Loucy (cell line): ENCODE results near the gene CLDN10.
"Not testable (repeated sequence)": the region's sequence is repeated elsewhere in the genome, so short reads cannot be mapped to it uniquely, and the experiment has no call there.

ENCODE experiments used
- H2AFZ ChIP-seq: fragments of 200-600 bp; sonication (generic); 2 replicates; pipeline ENCODE4 v1.6.0; 2016; ENCODE audit warnings: antibody characterized with exemption, mild to moderate bottlenecking, low read length, moderate library complexity
- H3F3A ChIP-seq: fragments of 200-600 bp; 2 replicates; pipeline ENCODE4 v1.6.0; 2016; ENCODE audit warnings: antibody characterized with exemption, low read depth, mild to moderate bottlenecking
- H3K27me3 ChIP-seq: fragments of 200-600 bp; sonication (generic); 2 replicates; pipeline ENCODE4 v1.6.1; 2014; ENCODE audit warnings: low read length, mild to moderate bottlenecking; ENCODE audit not compliant: insufficient read depth, poor library complexity, severe bottlenecking
- H3K36me3 ChIP-seq: fragments of 200-600 bp; sonication (generic); 2 replicates; pipeline ENCODE4 v1.6.1; 2016; ENCODE audit warnings: low read length; ENCODE audit not compliant: insufficient read depth
- H3K4me1 ChIP-seq: fragments of 200-600 bp; sonication (generic); 2 replicates; pipeline ENCODE4 v1.5.1; 2014; ENCODE audit warnings: low read length, mild to moderate bottlenecking; ENCODE audit not compliant: insufficient read depth, poor library complexity, severe bottlenecking
- H3K4me2 ChIP-seq: fragments of 200-600 bp; sonication (generic); 2 replicates; pipeline ENCODE4 v1.6.0; 2014; ENCODE audit warnings: antibody characterized with exemption, low read length, low read depth, mild to moderate bottlenecking; ENCODE audit not compliant: poor library complexity, severe bottlenecking
- H3K4me3 ChIP-seq: fragments of 200-600 bp; sonication (generic); 2 replicates; pipeline ENCODE4 v1.5.1; 2014; ENCODE audit warnings: low read length, mild to moderate bottlenecking, mixed read lengths; ENCODE audit not compliant: poor library complexity, severe bottlenecking
- H3K79me2 ChIP-seq: fragments of 200-600 bp; sonication (generic); 2 replicates; pipeline ENCODE4 v1.6.1; 2014; ENCODE audit warnings: low read length; ENCODE audit not compliant: insufficient read depth
- H3K9ac ChIP-seq: fragments of 200-600 bp; sonication (generic); 2 replicates; pipeline ENCODE4 v1.6.0; 2014; ENCODE audit warnings: mild to moderate bottlenecking, low read depth, low read length, moderate library complexity; ENCODE audit not compliant: poor library complexity, severe bottlenecking
- H3K9me2 ChIP-seq: fragments of 200-600 bp; sonication (generic); replicated peaks from 2 replicates; pipeline ENCODE4 v1.6.1; 2016; ENCODE audit warnings: low read depth, low read length, mixed read lengths
- H3K9me3 ChIP-seq: fragments of 200-600 bp; sonication (generic); 2 replicates; pipeline ENCODE4 v1.6.1; 2014; ENCODE audit warnings: mild to moderate bottlenecking, antibody characterized with exemption, low read length, low read depth; ENCODE audit not compliant: insufficient read depth
- H4K20me1 ChIP-seq: fragments of 200-600 bp; sonication (generic); 2 replicates; pipeline ENCODE4 v1.6.0; 2014; ENCODE audit warnings: antibody characterized with exemption, low read length, mild to moderate bottlenecking; ENCODE audit not compliant: insufficient read depth, poor library complexity, severe bottlenecking
- CTCF ChIP-seq: fragments of 200-600 bp; sonication (generic); conservative IDR thresholded peaks from 2 replicates; pipeline ENCODE4 v1.5.1; 2014; ENCODE audit warnings: mild to moderate bottlenecking, antibody characterized with exemption, low read length
- EZH2phosphoT487 ChIP-seq: fragments of 200-600 bp; IDR thresholded peaks from 2 replicates; pipeline ENCODE4 v1.6.1; 2018; ENCODE audit warnings: antibody characterized with exemption, mild to moderate bottlenecking, moderate library complexity, borderline replicate concordance

The CLDN10 gene

DNA sequence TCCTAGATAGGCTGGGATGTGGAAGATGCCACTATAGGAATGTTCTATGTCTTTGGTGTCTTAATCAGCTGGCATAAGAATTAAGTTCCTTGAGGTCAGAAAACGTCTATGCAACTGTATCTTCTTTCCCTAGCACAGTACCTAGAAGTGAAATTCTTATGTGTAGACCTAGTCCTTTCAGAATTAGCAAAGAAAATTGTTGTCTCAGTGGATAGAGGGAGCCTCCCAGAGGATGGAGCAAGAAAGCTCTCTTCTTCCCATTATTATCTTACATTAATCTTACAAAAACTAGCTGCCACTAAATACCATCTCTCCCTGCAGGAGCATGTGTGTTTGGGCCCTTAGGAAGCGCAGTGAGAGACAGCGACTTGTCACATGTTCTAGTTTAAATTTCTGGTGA lies 11.6 kb downstream of the CLDN10 start:
- no peaks in the 10 kb centered on the region for H3K36me3 ChIP-seq
- no peaks in the 10 kb centered on the region for H3F3A ChIP-seq
- no peak overlapping the region for H3K9ac ChIP-seq
- no peak for TF ChIP-seq EZH2phosphoT487
- TF ChIP-seq CTCF: no peak
- no peak overlapping the region for H2AFZ ChIP-seq
- H3K4me1 ChIP-seq: no peaks in the 10 kb centered on the region
- no peak overlapping the region for H3K4me3 ChIP-seq
- no peaks in the 10 kb centered on the region for H4K20me1 ChIP-seq
- no peaks in the 10 kb centered on the region for H3K79me2 ChIP-seq
- H3K9me3 ChIP-seq: no peaks in the 10 kb centered on the region
- H3K4me2 ChIP-seq: no peak overlapping the region
- H3K9me2 ChIP-seq: no peaks in the 10 kb centered on the region
- H3K27me3 ChIP-seq: no peaks in the 10 kb centered on the region

GRCh38 chr13:95564733-95565291 lies 12.3 kb downstream of the CLDN10 start:
- Histone ChIP-seq H3K79me2 (no peaks in the 10 kb centered on the region), H3K9me2 (no peaks in the 10 kb centered on the region), H4K20me1 (no peaks in the 10 kb centered on the region), H3K27me3 (no peaks in the 10 kb centered on the region), H3K4me2 (no peak overlapping the region), H3K36me3 (no peaks in the 10 kb centered on the region), H3K4me1 (no peaks in the 10 kb centered on the region), H3K4me3 (no peak overlapping the region), H2AFZ (no peak overlapping the region), H3K9me3 (no peaks in the 10 kb centered on the region), H3F3A (no peaks in the 10 kb centered on the region), H3K9ac (no peak overlapping the region)
- TF ChIP-seq CTCF: no peak
- TF ChIP-seq EZH2phosphoT487: no peak

- H3K4me2 ChIP-seq, H2AFZ ChIP-seq: not testable (repeated sequence)
These were observed 13.2 kb downstream of the CLDN10 start for GRCh38 chr13:95565758-95566157.

GRCh38 chr13:95568131-95568530 lies 15.6 kb downstream of the CLDN10 start:
- no peaks in the 10 kb centered on the region for H3K27me3 ChIP-seq
- H3F3A ChIP-seq: no peaks in the 10 kb centered on the region
- no peaks in the 10 kb centered on the region for H3K4me1 ChIP-seq
- H3K36me3 ChIP-seq: no peaks in the 10 kb centered on the region
- no peaks in the 10 kb centered on the region for H3K79me2 ChIP-seq
- H4K20me1 ChIP-seq: no peaks in the 10 kb centered on the region
- no peak overlapping the region for H3K9ac ChIP-seq
- no peak overlapping the region for H2AFZ ChIP-seq
- H3K4me2 ChIP-seq: no peak overlapping the region
- TF ChIP-seq CTCF (no peak), EZH2phosphoT487 (no peak)
- no peaks in the 10 kb centered on the region for H3K9me2 ChIP-seq
- no peak overlapping the region for H3K4me3 ChIP-seq
- no peaks in the 10 kb centered on the region for H3K9me3 ChIP-seq

More at GRCh38 chr13:95565758-95566157, 13.2 kb downstream of the CLDN10 start:
- not testable (repeated sequence) for H3K9ac ChIP-seq, H3K4me3 ChIP-seq, H4K20me1 ChIP-seq, H3K9me2 ChIP-seq, H3K4me1 ChIP-seq, H3K36me3 ChIP-seq, H3F3A ChIP-seq, H3K79me2 ChIP-seq, H3K27me3 ChIP-seq, H3K9me3 ChIP-seq
